Aorta (tissue), 5 donors: Measurements from ENCODE around the gene TSNAX. TPM values are rescaled to one million over a fixed set of nuclear protein-coding genes. Genes with fewer than 3 reads are reported as not detected.

Source experiments
- ATAC-seq: fragments of 200-7000 bp; cut with Tn5 transposase; one replicate; pipeline ENCODE4 v1.9.1; 2022; ENCODE audit warnings: moderate library complexity; ENCODE audit not compliant: low FRiP score
- DNase-seq, 2 donors: peaks; one replicate each; pipeline ENCODE4 v3.0.0-alpha.2; 2020
- H3K27ac ChIP-seq, 2 donors: one replicate each; pipeline ENCODE4 v1.5.1; 2013; ENCODE audit warnings: low read length in 2 of 2, mild to moderate bottlenecking in 2 of 2, moderate library complexity in 2 of 2, control low read depth in 1 of 2, inconsistent platforms in 1 of 2, low read depth in 1 of 2
- H3K27me3 ChIP-seq, 2 donors: one replicate each; pipeline ENCODE4 v1.6.1; 2013; ENCODE audit warnings: control low read depth in 1 of 2, low read length in 1 of 2, mild to moderate bottlenecking in 1 of 2, moderate library complexity in 1 of 2; ENCODE audit not compliant: insufficient read depth in 2 of 2, control insufficient read depth in 1 of 2
- H3K36me3 ChIP-seq, 2 donors: one replicate each; pipeline ENCODE4 v1.6.1; 2013; ENCODE audit warnings: control low read depth in 1 of 2, low read length in 1 of 2, mild to moderate bottlenecking in 1 of 2; ENCODE audit not compliant: insufficient read depth in 2 of 2, control insufficient read depth in 1 of 2
- H3K4me1 ChIP-seq, 2 donors: one replicate each; pipeline ENCODE4 v1.6.1; 2013; ENCODE audit warnings: low read length in 2 of 2, control low read depth in 1 of 2, mild to moderate bottlenecking in 1 of 2, moderate library complexity in 1 of 2; ENCODE audit not compliant: insufficient read depth in 2 of 2, control insufficient read depth in 1 of 2
- H3K4me3 ChIP-seq, 2 donors: one replicate each; pipeline ENCODE4 v1.5.1; 2013; ENCODE audit warnings: low read length in 2 of 2, control low read depth in 1 of 2, mild to moderate bottlenecking in 1 of 2
- H3K9me3 ChIP-seq: one replicate; pipeline ENCODE4 v1.6.1; 2013; ENCODE audit warnings: mild to moderate bottlenecking, low read length; ENCODE audit not compliant: control insufficient read depth
- WGBS, 2 donors: extraction: QIAGEN DNeasy Blood & Tissue Kit; methylation state at CpG; one replicate each; pipeline ENCODE4 v1.1.7; 2013; 5-methylcytosine and 5-hydroxymethylcytosine counted together
- intact Hi-C, 2 donors: fragments of 100-400 bp; cut with DNase I; formaldehyde crosslinking; loops; one replicate each; pipeline versions ENCODE4 v1.14.2 to v1.15.0; 2022
- polyA plus RNA-seq, 2 donors: library from polyadenylated mRNA; stranded (reverse); fragments of 200-250 nt; gene quantifications; one replicate each; pipeline ENCODE4 v1.2.3, GENCODE V29; 2013
- total RNA-seq, 2 donors: library from RNA; stranded (reverse); fragmentation: NEBNext Ultra II Directional; extraction: Animal tissue kit (Norgen Biotek cat#: 25700); gene quantifications; one replicate each; pipeline ENCODE4 v1.2.1, GENCODE V29; 2021
- donor health status: healthy with polysubstance abuse.
- donor health status: Bipolar disorder and iron deficiency.
- donor health status: DM: no; HTN: no; CAD: no.
- donor health status: DM: no; HTN: no; CAD: no.
- donor health status: DM: yes; HTN: yes; CAD: no.

TSNAX gene
- total and polyA plus RNA-seq, 4 donors = 19.3 to 42.0 (median 28.9) TPM

- H3K27me3 ChIP-seq = no peaks in the 10 kb centered on the region
- H3K9me3 ChIP-seq = no peaks in the 10 kb centered on the region
- H3K36me3 ChIP-seq = no peaks in the 10 kb centered on the region
- 60 to 68% methylated on average over 6 of the region's 6 CpGs for WGBS, 2 donors
- no peak overlapping the region for H3K27ac ChIP-seq
- DNase-seq = no peak
- ATAC-seq = no peak
- intact Hi-C loops = no loop called here
- H3K4me3 ChIP-seq = no peak overlapping the region
- no peaks in the 10 kb centered on the region for H3K4me1 ChIP-seq
Measured at GRCh38 chr1:231508941-231509340, 19.5 kb upstream of the TSNAX start.

DNA sequence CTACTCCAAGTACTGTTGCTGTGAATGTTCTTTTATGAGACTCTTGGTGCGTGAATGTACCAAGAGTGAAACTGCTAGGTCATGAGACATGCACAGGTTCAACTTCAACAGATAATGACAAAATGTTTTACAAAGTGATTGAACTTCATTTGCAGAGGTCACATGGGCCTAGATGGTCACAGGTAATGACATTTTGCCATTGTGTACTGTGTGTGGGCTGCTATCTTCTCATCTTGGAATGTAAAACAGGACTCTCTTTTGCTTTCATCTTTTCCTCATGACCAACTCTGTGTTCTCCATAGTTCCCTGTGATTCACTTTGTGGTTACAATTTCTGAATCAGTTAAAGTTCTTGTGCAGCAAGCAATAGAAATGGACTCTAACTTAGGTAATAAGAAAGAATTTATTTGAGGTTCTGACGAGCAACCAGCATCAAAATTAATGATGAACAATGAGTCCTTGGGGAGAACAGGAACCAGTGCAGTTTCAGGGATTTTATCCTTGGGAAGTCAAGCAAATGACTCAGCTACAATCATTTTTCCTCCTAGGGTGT is 16.2 kb upstream of the TSNAX start:
- Histone ChIP-seq H3K9me3 (no peaks in the 10 kb centered on the region), H3K4me3 (no peak overlapping the region), H3K4me1 (no peaks in the 10 kb centered on the region), H3K36me3 (no peaks in the 10 kb centered on the region), H3K27me3 (no peaks in the 10 kb centered on the region), H3K27ac (no peak overlapping the region)
- DNase-seq = no peak
- ATAC-seq = no peak
- 67 to 75% methylated on average over 2 of the region's 2 CpGs for WGBS, 2 donors
- intact Hi-C loops = no loop called here

DNA sequence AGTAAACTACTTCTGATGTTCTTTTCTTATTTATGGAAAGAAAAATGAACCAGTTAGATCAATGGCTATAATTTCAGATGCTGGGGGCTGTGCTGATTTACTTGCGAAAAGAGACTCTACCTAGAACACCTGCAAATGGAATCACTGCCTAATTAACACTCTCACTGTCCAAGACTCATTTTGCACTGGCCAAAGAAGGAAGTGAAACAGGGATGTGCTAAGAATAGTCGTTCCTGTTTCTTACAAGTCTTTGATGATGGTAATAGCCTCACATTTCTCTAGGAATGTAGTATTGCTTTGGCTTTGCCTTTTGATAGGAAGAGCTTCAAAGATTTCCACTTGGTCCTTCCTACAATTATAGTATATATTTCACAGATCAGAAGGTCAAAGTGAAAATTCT is 12.7 kb upstream of the TSNAX start:
- no peak for ATAC-seq

DNA sequence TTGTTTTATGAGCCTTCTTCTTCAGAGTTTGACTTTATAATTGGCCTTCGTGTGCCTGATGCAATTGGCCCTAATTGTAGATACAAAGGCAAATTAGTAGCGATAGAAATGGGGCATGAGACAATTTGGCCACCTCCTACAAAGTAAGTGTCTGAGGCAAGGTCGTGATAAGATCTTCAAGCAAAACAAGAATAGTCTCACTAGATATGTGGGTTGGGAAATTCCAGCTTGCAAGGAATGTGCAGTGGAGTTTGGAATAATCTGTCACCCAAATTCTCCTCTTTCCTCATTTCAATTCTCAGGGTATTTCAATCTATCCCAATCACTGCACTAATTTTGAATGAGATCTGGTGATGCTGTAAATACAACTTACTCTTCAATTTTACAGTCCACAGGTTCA is 11.4 kb upstream of the TSNAX start:
- Histone ChIP-seq H3K36me3 (no peaks in the 10 kb centered on the region), H3K4me3 (no peak overlapping the region), H3K4me1 (no peaks in the 10 kb centered on the region), H3K9me3 (no peaks in the 10 kb centered on the region), H3K27ac (no peak overlapping the region), H3K27me3 (no peaks in the 10 kb centered on the region)
- DNase-seq (no peak), ATAC-seq (no peak)
- WGBS, 2 donors = 45 to 49% methylated on average over 3 of the region's 3 CpGs
- intact Hi-C loops = no loop called here

More for the DNA sequence above, 12.7 kb upstream of the TSNAX start:
- intact Hi-C loops = no loop called here
- WGBS, 2 donors = 74 to 76% methylated on average over 2 of the region's 2 CpGs
- Histone ChIP-seq H3K4me1 (no peaks in the 10 kb centered on the region), H3K36me3 (no peaks in the 10 kb centered on the region), H3K27ac (no peak overlapping the region), H3K4me3 (no peak overlapping the region), H3K9me3 (no peaks in the 10 kb centered on the region), H3K27me3 (no peaks in the 10 kb centered on the region)
- no peak for DNase-seq

DNA sequence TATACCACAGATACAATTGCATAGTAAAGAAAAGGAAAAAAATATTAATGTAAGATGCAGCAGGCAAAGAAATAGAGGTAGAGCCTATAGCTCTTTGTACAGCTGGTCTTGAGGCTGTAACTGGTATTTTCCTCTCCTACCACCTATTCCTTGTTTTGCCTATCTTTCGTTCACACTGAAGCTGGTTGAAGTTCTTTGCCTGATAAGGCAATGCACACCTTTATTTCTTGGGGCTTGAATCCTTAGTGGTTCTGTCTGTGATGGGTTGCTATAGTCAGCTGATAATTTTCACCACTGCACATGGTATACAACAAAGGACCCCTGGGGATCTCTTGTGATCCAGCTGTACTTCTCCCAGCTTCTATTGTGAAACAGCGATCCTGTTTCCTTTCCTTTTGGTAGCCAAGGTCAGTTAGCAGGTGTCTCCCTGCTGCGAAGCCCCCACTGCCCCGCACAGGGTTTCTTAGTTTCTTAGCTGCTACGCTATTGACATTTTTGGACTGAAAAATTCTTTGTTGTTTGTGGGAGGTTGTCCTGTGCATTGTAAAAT is 9.9 kb upstream of the TSNAX start:
- ATAC-seq = no peak
- Histone ChIP-seq H3K4me3 (no peak overlapping the region), H3K4me1 (no peaks in the 10 kb centered on the region), H3K36me3 (no peaks in the 10 kb centered on the region), H3K9me3 (no peaks in the 10 kb centered on the region), H3K27me3 (no peaks in the 10 kb centered on the region), H3K27ac (no peak overlapping the region)
- intact Hi-C loops = no loop called here
- 82 to 83% methylated on average over 5 of the region's 5 CpGs for WGBS, 2 donors
- DNase-seq = no peak

- intact Hi-C loops = no loop called here
- no peak overlapping the region for H3K4me3 ChIP-seq
- no peaks in the 10 kb centered on the region for H3K27me3 ChIP-seq
- H3K9me3 ChIP-seq = no peaks in the 10 kb centered on the region
- no peaks in the 10 kb centered on the region for H3K4me1 ChIP-seq
- no peak for ATAC-seq
- WGBS, 2 donors = 63 to 72% methylated on average over 2 of the region's 2 CpGs
- no peaks in the 10 kb centered on the region for H3K36me3 ChIP-seq
- no peak overlapping the region for H3K27ac ChIP-seq
- DNase-seq = no peak
Measured at GRCh38 chr1:231519166-231519565, 9.3 kb upstream of the TSNAX start.

- Histone ChIP-seq H3K36me3 (no peaks in the 10 kb centered on the region), H3K9me3 (no peaks in the 10 kb centered on the region), H3K4me1 (no peaks in the 10 kb centered on the region), H3K4me3 (no peak overlapping the region), H3K27me3 (no peaks in the 10 kb centered on the region), H3K27ac (no peak overlapping the region)
- intact Hi-C loops = no loop called here
- DNase-seq (no peak), ATAC-seq (no peak)
- 97 to 100% methylated on average over 1 of the region's 1 CpG for WGBS, 2 donors
Measured at GRCh38 chr1:231522038-231522437, 6.4 kb upstream of the TSNAX start.

GRCh38 chr1:231522931-231523642 is 5.4 kb upstream of the TSNAX start:
- intact Hi-C loops = no loop called here
- peaks cover 0 to 2% of the 10 kb centered on the region in 2 donors for H3K4me1 ChIP-seq

DNA sequence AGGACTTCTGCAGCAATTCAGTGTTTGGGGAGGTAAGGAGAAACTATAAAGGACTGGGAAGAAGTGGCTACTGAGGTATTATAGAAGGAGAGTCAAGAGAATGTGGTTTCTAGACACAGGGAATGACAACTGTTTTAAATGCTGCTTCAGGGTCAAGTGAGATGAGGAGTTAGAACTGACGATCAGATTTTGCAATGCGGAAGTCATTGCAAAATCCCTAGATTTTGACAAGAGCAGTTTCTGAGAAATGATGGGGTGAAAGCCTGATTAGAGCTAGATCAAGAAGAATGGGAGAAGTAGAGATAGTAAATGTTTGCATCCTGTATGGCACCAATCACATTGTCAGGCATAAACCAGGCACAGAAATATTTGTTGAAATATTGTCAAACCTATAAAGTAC is 4.7 kb upstream of the TSNAX start:
- Histone ChIP-seq H3K27ac (no peak overlapping the region), H3K36me3 (no peaks in the 10 kb centered on the region), H3K4me3 (no peak overlapping the region), H3K27me3 (no peaks in the 10 kb centered on the region), H3K9me3 (no peaks in the 10 kb centered on the region), H3K4me1 (peaks cover 0 to 2% of the 10 kb centered on the region in 2 donors)
- ATAC-seq = no peak
- no peak for DNase-seq
- intact Hi-C loops = no loop called here
- WGBS, 2 donors = 88 to 90% methylated on average over 2 of the region's 2 CpGs

More at GRCh38 chr1:231522931-231523642, 5.4 kb upstream of the TSNAX start:
- Histone ChIP-seq H3K9me3 (no peaks in the 10 kb centered on the region), H3K36me3 (no peaks in the 10 kb centered on the region), H3K27ac (no peak overlapping the region), H3K27me3 (no peaks in the 10 kb centered on the region), H3K4me3 (no peak overlapping the region)
- 83 to 89% methylated on average over 2 of the region's 2 CpGs for WGBS, 2 donors
- ATAC-seq = no peak
- DNase-seq = no peak
